Smooth muscle cell (in vitro differentiated cells): ENCODE results near the gene MYL5. TPM values are rescaled to one million over a fixed set of nuclear protein-coding genes. Genes with fewer than 3 reads are reported as not detected.

Experiments used
- DNase-seq: peaks from one replicate; lab custom pipeline; 2025; ENCODE audit not compliant: unreplicated experiment; lab: John Stamatoyannopoulos, UW
- H2AFZ ChIP-seq: fragments of 200-600 bp; sonication (generic); 2 replicates; pipeline ENCODE4 v1.6.0; 2016; ENCODE audit warnings: antibody characterized with exemption, low read depth, mild to moderate bottlenecking
- H3F3A ChIP-seq: fragments of 200-600 bp; sonication (generic); 2 replicates; pipeline ENCODE4 v1.6.0; 2017; ENCODE audit warnings: antibody characterized with exemption, low read depth
- H3K27ac ChIP-seq: fragments of 200-600 bp; sonication (generic); 2 replicates; pipeline ENCODE4 v1.5.1; 2016; ENCODE audit warnings: low read depth, mild to moderate bottlenecking
- H3K27me3 ChIP-seq: fragments of 200-600 bp; sonication (generic); 2 replicates; pipeline ENCODE4 v1.6.1; 2016; ENCODE audit warnings: low read depth, mild to moderate bottlenecking
- H3K36me3 ChIP-seq: fragments of 200-600 bp; sonication (generic); 2 replicates; pipeline ENCODE4 v1.5.1; 2016; ENCODE audit warnings: low read depth
- H3K4me1 ChIP-seq: fragments of 200-600 bp; sonication (generic); 2 replicates; pipeline ENCODE4 v1.5.1; 2016; ENCODE audit warnings: low read depth
- H3K4me2 ChIP-seq: fragments of 200-600 bp; sonication (generic); 2 replicates; pipeline ENCODE4 v1.6.0; 2016; ENCODE audit warnings: mild to moderate bottlenecking
- H3K4me3 ChIP-seq: fragments of 200-600 bp; sonication (generic); 2 replicates; pipeline ENCODE4 v1.5.1; 2016; ENCODE audit warnings: mild to moderate bottlenecking
- H3K79me2 ChIP-seq: fragments of 200-600 bp; sonication (generic); 2 replicates; pipeline ENCODE4 v1.6.0; 2016; ENCODE audit warnings: low read depth, mild to moderate bottlenecking
- H3K9ac ChIP-seq: fragments of 200-600 bp; sonication (generic); 2 replicates; pipeline ENCODE4 v1.6.0; 2016; ENCODE audit warnings: low read depth
- H3K9me3 ChIP-seq: fragments of 200-600 bp; sonication (generic); replicated peaks from 2 replicates; pipeline ENCODE4 v1.5.1; 2016; ENCODE audit warnings: low read depth
- H4K20me1 ChIP-seq: fragments of 200-600 bp; sonication (generic); 2 replicates; pipeline ENCODE4 v1.6.0; 2016; ENCODE audit warnings: low read depth
- WGBS: methylation state at CpG from one replicate; pipeline ENCODE4 v1.1.7; 2016; ENCODE audit warnings: low lambda C conversion rate; 5-methylcytosine and 5-hydroxymethylcytosine counted together
- polyA plus RNA-seq: library from polyadenylated mRNA; unstranded; fragments of >200 nt; fragmentation: Nextera tagmentation; extraction: Ambion mirVana; gene quantifications from 2 replicates; pipeline ENCODE4 v1.2.1, GENCODE V29; 2016
- total RNA-seq: library from RNA; depleted of rRNA; stranded (reverse); fragments of >200 nt; gene quantifications from 2 replicates; pipeline ENCODE4 v1.2.3, GENCODE V29; 2014
- TF ChIP-seq, protein P1 (sequence below): fragments of 200-600 bp; sonication (generic); IDR thresholded peaks from 2 replicates; pipeline ENCODE4 v1.5.1; 2017; ENCODE audit warnings: borderline replicate concordance, mild to moderate bottlenecking, antibody characterized with exemption; ENCODE audit not compliant: insufficient read depth, poor library complexity, severe bottlenecking

Gene MYL5
- total and polyA plus RNA-seq, 2 experiments from 2014 or later = 6.7 to 6.8 TPM

DNA sequence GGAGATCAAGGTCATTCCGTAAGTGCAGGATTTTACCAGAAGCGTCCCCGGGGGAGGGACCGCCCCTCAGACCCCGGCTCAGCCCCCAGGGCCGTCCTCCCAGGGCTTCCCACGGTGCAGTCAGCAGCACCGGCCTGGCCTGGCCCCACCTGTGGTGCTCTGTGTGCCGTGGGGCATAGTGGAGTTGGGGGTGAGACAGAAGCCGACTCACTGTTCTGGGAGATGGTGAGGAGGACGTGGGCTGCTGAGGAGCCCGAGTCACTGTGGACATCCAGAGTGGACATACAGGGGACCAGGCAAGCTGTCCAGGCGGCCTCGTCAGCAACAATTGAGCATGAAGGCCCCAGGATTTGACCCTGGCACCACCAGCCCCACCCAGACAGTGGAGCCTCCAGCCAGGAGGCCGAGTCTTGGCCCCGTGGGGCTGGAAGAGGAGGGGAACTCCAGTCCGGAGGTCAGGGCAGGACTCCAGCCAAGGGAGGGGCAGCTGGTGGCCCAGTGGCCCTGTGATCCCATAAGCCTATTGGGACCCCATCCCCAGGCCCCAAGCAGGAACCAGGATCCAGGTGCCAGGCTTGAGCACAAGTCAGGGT is 19.4 kb upstream of the MYL5 start:
- H3K36me3 ChIP-seq = no peaks in the 10 kb centered on the region
- H3K4me2 ChIP-seq = no peak overlapping the region
- DNase-seq = no peak
- TF ChIP-seq, protein P1, sequence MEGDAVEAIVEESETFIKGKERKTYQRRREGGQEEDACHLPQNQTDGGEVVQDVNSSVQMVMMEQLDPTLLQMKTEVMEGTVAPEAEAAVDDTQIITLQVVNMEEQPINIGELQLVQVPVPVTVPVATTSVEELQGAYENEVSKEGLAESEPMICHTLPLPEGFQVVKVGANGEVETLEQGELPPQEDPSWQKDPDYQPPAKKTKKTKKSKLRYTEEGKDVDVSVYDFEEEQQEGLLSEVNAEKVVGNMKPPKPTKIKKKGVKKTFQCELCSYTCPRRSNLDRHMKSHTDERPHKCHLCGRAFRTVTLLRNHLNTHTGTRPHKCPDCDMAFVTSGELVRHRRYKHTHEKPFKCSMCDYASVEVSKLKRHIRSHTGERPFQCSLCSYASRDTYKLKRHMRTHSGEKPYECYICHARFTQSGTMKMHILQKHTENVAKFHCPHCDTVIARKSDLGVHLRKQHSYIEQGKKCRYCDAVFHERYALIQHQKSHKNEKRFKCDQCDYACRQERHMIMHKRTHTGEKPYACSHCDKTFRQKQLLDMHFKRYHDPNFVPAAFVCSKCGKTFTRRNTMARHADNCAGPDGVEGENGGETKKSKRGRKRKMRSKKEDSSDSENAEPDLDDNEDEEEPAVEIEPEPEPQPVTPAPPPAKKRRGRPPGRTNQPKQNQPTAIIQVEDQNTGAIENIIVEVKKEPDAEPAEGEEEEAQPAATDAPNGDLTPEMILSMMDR = no peak
- no peak overlapping the region for H3K4me3 ChIP-seq
- no peaks in the 10 kb centered on the region for H4K20me1 ChIP-seq
- H3K27ac ChIP-seq = no peak overlapping the region
- no peaks in the 10 kb centered on the region for H3K4me1 ChIP-seq
- WGBS = 80% methylated on average over 17 of the region's 17 CpGs
- no peak overlapping the region for H3K9ac ChIP-seq
- H3K27me3 ChIP-seq = no peaks in the 10 kb centered on the region
- H2AFZ ChIP-seq = no peak overlapping the region
- no peaks in the 10 kb centered on the region for H3F3A ChIP-seq
- H3K79me2 ChIP-seq = no peaks in the 10 kb centered on the region
- H3K9me3 ChIP-seq = no peaks in the 10 kb centered on the region

DNA sequence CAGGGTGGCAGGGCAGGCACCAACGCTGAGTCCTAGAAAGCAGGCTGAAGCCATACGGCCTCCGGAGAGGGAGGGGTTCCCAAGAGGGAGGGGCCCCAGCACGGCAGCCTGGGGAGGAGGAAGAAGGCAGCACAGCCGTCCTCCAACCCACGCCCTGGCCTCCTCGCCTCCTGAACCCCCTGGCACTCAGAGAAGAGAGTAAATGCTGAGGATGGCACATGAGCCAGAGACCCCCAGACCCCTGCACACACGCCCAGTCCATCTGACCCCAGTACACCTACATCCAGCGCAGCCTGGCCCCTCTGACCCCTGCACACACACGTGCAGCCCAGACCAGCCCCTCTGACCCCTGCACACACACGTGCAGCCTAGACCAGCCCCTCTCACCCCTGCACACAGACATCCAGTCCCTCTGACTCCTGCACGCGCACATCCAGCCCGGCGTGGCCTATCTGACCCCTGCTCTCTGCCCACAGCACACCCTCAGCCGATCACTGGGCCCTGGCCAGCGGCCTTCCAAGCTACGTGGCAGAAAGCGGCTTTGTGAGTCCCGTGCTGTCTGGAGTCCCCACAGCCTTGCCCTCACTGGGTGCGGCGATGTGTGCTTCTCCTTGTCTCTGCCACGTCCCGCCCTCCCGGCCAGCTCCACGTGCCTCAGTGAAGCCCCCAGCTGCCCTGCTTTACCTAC is 18.7 kb upstream of the MYL5 start:
- no peak for DNase-seq
- Histone ChIP-seq H3K27me3 (no peaks in the 10 kb centered on the region), H4K20me1 (no peaks in the 10 kb centered on the region), H3K27ac (no peak overlapping the region), H3K79me2 (no peaks in the 10 kb centered on the region), H3K9me3 (no peaks in the 10 kb centered on the region), H2AFZ (no peak overlapping the region), H3K9ac (no peak overlapping the region), H3K4me1 (no peaks in the 10 kb centered on the region), H3K4me2 (no peak overlapping the region), H3K4me3 (no peak overlapping the region), H3K36me3 (no peaks in the 10 kb centered on the region), H3F3A (no peaks in the 10 kb centered on the region)
- TF ChIP-seq, protein P1 = no peak
- WGBS = 88% methylated on average over 25 of the region's 26 CpGs

DNA sequence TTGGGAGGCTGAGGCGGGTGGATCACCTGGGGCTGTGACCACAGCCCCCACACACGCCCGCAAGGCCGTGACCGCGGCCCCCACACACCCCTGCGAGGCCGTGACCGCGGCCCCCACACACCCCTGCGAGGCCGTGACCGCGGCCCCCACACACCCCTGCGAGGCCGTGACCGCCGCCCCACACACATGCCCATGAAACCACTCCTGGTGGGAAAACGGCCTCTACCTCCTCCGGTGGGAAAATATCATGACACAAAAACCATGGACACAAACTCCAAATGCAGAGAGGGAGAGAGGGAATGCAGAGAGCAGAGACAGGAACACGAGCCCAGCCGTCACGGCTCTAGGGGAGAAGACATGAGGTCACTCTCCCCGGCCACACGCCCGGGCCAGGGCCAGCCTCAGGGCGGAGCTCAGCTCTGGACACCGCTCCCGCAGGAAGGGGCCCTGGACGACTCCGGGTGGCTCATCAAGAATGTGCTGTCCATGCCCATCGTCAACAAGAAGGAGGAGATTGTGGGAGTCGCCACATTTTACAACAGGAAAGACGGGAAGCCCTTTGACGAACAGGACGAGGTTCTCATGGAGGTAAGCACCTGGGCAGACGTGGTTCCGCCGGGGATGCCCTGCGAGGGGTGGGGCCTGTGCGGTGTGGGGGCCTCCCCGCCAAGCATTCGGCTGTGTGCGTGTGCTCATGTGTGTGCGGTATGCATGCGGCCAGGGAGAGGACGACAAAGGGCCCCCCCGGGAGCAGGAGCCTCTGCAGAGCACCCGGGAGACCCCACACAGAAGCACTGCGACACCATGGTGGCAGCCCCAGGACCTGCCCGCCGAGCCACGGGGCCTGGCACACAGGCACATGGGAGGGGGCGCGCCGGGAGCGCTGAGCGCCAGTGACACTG is 17.7 kb upstream of the MYL5 start:
- Histone ChIP-seq H3K4me1 (no peaks in the 10 kb centered on the region), H3K9me3 (no peaks in the 10 kb centered on the region), H3K4me2 (no peak overlapping the region), H3K36me3 (no peaks in the 10 kb centered on the region), H2AFZ (no peak overlapping the region), H3K79me2 (no peaks in the 10 kb centered on the region), H3K27ac (no peak overlapping the region), H3F3A (no peaks in the 10 kb centered on the region), H4K20me1 (no peaks in the 10 kb centered on the region), H3K4me3 (no peak overlapping the region), H3K9ac (no peak overlapping the region), H3K27me3 (no peaks in the 10 kb centered on the region)
- 85% methylated on average over 39 of the region's 58 CpGs for WGBS
- TF ChIP-seq, protein P1 = no peak
- no peak for DNase-seq
